HK-2 (cell line): ENCODE measurements around the gene SFXN4.
A peak's percentile ranks its signal among the peaks of the same experiment; 100 is the strongest.

ENCODE experiments used
- DNase-seq: peaks from one replicate; pipeline ENCODE4 v3.0.0-alpha.2; 2018; ENCODE audit not compliant: unreplicated experiment

The SFXN4 gene, protein sequence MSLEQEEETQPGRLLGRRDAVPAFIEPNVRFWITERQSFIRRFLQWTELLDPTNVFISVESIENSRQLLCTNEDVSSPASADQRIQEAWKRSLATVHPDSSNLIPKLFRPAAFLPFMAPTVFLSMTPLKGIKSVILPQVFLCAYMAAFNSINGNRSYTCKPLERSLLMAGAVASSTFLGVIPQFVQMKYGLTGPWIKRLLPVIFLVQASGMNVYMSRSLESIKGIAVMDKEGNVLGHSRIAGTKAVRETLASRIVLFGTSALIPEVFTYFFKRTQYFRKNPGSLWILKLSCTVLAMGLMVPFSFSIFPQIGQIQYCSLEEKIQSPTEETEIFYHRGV

DNA sequence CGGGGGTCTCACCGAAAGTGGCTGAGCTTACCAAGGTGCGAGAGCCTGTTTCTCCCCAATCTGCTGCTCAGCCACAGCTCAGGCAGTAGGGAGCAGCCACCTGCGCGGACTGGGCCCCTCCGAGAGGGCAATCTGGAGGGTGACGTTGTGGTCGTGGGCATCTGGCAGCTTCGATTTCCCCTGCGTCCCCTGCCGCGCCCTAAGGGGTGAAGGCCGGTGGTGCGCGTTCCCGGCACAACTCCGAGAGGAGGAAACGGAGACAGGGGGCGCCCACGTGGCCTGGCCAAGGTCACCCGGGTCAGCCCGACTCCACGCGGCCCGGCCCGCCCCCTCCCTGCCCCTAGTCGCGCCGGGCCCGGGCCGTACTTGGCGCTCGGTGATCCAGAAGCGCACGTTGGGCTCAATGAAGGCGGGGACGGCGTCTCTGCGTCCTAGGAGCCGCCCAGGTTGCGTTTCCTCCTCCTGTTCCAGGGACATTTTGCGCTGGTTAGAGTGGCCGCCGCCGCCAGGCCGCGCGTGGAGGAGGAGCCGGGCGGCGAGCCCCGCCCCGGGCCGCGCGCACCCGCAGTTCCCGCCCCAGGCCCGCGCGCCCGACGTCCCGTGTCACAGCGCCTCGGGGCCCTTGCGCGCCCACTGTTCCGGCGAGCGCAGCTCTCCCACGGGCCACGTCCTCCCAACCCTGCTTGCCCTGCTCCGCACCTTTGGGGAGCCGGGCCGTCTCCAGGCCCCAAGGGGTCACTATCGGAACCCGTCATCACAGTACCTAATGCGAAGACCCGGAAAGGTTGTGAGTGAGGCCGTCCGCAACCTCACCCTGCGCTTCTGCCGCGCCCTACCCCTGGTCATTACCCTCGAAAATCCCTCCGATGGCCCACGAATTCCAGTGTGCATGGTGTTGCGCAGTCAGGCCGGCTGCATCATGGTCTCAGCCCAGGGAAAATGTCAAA, at the start of gene SFXN4:
TSS of gene SFXN4 (minus strand) at position 544 of the 947 bp plus-strand sequence. CDS start at position 477, 67 bp downstream.
- peak; percentile 81 for DNase-seq

- DNase-seq: no peak
Measured at GRCh38 chr10:119211625-119212441, 46.3 kb upstream of the SFXN4 start.

DNA sequence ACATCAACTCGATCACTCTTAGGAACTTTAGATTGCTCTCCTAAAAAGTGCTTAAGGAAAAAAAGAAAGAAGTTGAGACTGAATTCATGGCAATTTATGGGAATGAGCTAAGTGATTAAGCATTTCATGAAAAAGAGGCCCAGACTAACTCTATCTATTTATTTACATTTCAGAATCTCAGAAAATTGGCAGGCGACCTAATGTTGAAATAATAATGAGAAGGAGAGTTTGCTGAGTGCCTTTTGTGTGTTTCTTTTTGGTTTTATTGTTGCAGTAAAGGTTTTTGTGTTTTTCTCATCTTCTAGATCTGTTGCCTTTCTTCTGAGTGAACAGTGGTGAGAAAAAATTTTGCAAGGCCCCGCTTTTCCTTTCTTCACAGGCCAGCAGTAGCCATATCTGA, 45.7 kb upstream of the SFXN4 start:
- no peak for DNase-seq

- no peak for DNase-seq
Measured at GRCh38 chr10:119210633-119211032, 45.1 kb upstream of the SFXN4 start.

- no peak for DNase-seq
Measured at GRCh38 chr10:119209736-119210355, 44.3 kb upstream of the SFXN4 start.

GRCh38 chr10:119209035-119209735, 43.7 kb upstream of the SFXN4 start:
- DNase-seq: peak; percentile 44

DNA sequence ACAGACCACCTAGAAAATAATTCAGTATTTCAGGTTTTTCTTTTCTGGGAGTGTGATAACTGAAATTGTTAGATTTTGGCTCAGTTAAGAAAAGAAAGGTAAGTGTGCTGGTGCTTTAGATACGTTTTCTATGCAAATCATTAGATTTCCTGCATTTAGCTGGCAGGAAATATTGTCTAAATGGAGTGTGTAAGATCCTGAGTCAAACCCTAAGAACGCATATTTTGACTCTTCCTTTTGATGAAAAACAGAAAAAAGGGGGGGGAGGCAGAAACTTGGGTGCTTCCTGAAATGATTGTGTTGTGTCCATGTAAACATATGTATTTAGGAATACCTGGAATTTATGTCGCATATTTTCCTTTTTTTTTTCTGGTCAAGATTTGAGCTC, 43.0 kb upstream of the SFXN4 start:
- no peak for DNase-seq

GRCh38 chr10:119207713-119208552, 42.4 kb upstream of the SFXN4 start:
- DNase-seq: peak; percentile 40

DNA sequence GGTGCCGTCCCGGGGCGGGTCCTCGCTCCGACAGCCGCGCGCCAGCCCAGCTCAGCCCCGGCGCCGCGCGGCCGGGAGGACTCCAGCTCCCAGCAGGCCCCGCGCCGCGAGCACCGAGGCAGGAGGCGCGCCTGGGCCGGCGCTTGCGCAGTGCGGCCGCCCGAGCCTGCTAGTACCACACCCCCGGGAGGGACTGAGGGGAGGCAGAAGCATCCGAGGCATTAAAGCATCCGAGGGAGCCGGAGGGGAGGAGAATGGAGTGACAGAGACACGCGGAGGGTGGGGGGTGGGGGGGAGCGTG, 41.8 kb upstream of the SFXN4 start, which contains the start of gene GRK5:
TSS of gene GRK5 (plus strand) at position 206 of the 301 bp plus-strand sequence. CDS start 347 bp downstream, outside the sequence.
- peak; percentile 95 for DNase-seq

DNA sequence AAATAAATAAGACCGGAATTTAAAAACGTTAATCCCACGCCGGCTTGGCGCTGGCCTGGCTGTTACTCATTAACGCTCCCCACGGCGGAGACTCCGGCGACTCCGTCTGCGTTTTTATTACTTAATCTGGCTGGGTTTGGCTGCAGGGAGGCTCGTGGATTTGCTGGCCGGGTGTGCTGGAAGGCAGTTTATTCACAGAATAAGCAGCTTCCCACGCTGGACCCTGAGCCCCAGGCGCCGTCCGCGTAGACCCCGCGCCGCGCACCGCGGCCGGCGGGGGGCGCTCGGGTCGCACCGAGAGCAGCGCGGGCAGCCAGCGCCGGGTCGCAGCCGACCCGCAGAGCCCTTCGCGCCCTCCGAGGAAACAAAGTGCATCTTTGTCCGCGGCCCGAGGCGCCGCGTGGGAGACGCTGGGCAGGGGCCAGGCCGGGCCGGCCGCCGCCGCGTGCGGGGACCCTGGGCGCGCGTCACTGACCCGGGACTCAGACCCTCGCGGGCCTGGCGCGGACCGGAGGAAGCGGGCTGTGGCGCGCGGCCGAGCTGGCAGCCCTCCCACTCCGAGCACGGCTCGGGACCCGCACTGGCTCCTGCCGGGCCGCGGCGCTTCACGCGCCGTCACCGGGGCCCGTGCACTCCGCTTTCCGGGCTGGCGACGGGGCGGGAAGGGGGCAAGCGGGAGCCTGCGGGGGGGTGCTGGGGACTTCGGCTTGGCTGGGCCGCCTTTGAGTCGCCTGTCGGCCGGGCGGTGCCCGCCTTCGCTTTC, 41.3 kb upstream of the SFXN4 start:
- DNase-seq: peak; percentile 73

DNA sequence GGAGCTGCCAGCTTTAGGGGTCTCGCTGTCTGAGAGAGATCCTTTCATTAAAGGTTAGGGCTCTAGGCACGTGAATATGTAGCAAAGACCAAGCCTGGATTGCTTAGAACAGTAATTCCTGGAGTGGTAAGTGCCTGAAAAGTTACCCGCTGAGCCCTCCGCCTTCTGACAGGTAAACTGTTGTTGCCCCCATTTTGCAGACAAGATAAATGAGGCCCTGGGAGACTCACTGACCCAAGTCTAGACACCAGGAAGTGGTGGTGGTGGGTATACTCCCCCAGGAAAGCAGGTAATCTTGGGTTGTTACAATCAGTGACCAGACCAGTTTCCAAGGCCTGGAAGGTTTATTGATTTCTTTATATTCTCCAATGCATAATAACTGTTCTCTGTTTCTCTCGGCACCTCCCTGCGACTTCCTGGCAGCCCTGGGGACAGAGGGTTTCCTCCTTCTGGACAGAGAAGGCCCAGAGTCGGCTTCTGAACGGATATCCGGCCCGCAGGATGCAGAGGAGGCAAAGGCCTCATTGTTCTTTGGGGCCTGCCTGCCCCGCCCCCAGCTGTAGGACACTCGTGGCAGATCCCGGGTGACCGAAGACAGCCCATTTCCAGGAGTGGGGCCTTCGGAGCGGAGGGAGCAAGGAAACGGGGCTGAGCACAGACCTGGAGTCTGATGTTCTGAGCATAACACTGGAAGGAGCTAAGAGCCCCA, 40.5 kb upstream of the SFXN4 start:
- DNase-seq: peak; percentile 61

- DNase-seq: no peak
Measured at GRCh38 chr10:119203006-119203405, 37.5 kb upstream of the SFXN4 start.

DNA sequence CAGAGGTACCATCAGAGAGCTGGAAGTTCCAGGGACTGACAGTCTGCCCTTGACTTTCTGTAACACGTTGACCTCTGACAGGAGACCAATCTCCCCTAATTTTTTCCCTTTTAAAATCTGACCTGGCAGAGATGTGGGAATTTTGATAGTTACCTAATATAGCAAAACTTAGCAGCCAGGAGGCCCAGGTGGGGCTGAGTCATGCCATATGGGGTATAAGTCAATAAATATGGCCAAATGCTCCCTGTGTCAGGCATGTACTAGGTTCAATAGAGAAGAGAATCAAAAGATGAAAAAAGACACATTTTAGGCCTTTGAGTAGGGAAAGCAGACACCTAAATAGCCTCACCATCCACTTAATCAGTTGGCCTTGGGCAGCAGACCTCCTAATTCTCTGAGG, 35.7 kb upstream of the SFXN4 start:
- no peak for DNase-seq

DNA sequence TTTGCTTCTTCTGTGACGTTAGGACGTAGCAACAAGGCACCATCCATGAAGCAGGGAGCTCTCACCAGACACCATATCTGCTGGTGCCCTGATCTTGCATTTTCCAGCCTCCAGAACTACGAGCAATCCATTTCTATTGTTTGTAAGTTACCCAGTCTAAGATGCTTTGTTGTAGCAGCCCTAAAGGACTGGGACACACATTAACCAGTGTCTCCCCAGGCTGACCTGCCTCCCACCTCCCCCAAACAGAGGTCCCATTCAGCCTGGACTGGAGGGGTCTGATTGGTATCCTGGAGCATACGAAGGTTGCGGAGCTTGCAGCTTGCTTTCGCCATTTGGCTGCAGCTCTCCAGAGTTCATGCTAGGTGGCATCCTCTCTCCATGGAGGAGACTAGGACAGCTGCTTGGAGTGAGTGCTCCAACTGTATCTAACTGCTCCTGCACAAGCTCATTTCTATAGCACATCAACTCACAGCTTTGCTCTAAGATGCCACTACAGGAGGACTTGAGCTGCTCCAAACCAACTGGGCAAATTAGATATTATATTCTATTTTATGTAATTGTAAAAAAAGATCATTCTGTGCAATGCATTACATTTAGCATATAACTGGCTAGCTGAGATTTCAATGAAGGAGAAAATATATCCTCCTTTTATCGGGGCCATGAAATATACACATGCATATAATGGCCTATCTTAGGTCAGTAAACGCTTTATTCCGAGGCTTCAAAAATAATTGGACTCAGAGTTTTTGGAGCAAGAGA, 33.9 kb upstream of the SFXN4 start:
- peak; percentile 51 for DNase-seq

DNA sequence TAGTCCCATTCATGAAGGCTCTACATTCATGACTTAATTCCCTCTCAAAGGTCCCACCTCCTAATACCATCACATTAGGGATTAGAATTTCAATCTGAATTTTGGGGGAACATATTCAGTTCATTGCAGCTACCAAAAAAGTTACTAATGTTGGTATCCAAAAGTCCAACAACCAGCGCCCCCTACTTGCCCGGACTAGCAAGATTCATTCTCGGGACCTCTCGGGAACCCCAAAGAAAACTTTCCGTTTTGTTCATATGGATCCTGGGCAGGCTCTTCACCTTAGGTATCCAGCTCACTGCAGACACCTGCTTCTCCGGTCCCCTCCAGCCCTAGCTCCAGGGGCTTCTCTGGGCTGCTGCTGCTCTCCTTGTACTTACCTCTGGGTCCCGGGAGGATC, 32.9 kb upstream of the SFXN4 start:
- no peak for DNase-seq

DNA sequence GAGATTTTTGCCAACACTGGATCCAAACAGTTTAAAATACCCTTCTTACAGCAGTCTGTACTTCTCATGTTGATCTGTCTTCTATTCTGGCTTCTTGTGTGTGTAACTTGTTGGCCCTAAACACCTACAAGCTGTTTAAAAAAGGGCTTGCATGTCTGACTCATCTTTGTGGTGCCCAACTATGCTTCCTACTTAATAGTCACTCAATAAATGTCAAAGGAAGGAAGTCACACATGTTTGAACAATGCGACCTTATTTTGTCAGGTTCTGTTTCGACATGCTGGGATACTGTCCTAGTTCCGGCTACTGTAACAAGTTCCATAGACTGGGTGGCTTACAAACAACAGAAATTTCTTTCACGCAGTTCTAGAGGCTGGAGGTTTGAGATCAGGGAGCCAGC, 32.4 kb upstream of the SFXN4 start:
- DNase-seq: no peak

DNA sequence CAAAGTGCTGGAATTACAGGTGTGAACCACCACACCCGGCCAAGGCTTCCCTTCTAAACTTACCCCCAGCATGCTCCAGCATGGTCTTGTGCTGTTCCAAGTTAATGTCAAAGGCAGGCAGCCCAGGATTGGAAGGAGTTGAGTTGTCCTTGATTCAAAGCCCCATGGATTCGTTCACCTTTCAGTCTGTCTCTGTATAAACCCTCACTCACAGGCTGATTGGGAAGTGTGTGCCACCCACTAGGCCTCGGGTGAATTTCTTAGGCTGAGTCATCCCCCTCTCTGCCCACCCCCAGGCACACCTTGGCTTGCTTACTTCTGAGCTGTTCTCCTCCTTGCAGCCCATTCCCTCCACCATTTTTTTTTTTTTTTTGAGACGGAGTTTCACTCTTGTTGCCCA, 26.4 kb upstream of the SFXN4 start:
- DNase-seq: peak; percentile 13
